HL-60 (cell line): ENCODE data around the gene TNFRSF1B.

Source experiments
- TF ChIP-seq, protein P1 (sequence below): IDR thresholded peaks from one replicate; pipeline ENCODE4 v1.5.1; 2011; ENCODE audit warnings: low read length, control low read depth, inconsistent platforms; ENCODE audit not compliant: insufficient read depth
- TF ChIP-seq, protein P2 (sequence below): IDR thresholded peaks from 2 replicates; pipeline ENCODE4 v1.6.1; 2012; ENCODE audit warnings: low read depth; ENCODE audit not compliant: insufficient replicate concordance

DNA sequence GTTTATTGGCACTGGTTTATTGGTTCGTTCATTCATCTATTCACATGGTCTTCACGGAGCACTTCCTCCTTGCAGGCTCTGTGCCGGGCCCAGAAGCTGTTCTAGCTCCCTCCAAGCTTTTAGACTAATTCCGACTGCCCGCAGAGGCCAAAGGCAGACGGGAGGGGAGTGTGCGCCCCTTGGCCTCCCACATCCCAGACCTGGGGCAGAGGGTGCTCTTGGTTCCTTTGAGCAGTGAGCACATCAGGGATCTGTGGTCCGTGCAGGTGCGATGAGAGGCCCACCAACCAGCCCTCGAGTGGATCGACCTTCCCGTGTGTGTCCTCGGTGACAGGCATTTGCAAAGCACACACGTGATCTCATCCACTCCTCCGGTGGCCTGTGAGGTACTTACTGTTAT is 38.7 kb upstream of the TNFRSF1B start:
- TF ChIP-seq, protein P1, sequence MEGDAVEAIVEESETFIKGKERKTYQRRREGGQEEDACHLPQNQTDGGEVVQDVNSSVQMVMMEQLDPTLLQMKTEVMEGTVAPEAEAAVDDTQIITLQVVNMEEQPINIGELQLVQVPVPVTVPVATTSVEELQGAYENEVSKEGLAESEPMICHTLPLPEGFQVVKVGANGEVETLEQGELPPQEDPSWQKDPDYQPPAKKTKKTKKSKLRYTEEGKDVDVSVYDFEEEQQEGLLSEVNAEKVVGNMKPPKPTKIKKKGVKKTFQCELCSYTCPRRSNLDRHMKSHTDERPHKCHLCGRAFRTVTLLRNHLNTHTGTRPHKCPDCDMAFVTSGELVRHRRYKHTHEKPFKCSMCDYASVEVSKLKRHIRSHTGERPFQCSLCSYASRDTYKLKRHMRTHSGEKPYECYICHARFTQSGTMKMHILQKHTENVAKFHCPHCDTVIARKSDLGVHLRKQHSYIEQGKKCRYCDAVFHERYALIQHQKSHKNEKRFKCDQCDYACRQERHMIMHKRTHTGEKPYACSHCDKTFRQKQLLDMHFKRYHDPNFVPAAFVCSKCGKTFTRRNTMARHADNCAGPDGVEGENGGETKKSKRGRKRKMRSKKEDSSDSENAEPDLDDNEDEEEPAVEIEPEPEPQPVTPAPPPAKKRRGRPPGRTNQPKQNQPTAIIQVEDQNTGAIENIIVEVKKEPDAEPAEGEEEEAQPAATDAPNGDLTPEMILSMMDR, result no peak
- TF ChIP-seq, protein P2, sequence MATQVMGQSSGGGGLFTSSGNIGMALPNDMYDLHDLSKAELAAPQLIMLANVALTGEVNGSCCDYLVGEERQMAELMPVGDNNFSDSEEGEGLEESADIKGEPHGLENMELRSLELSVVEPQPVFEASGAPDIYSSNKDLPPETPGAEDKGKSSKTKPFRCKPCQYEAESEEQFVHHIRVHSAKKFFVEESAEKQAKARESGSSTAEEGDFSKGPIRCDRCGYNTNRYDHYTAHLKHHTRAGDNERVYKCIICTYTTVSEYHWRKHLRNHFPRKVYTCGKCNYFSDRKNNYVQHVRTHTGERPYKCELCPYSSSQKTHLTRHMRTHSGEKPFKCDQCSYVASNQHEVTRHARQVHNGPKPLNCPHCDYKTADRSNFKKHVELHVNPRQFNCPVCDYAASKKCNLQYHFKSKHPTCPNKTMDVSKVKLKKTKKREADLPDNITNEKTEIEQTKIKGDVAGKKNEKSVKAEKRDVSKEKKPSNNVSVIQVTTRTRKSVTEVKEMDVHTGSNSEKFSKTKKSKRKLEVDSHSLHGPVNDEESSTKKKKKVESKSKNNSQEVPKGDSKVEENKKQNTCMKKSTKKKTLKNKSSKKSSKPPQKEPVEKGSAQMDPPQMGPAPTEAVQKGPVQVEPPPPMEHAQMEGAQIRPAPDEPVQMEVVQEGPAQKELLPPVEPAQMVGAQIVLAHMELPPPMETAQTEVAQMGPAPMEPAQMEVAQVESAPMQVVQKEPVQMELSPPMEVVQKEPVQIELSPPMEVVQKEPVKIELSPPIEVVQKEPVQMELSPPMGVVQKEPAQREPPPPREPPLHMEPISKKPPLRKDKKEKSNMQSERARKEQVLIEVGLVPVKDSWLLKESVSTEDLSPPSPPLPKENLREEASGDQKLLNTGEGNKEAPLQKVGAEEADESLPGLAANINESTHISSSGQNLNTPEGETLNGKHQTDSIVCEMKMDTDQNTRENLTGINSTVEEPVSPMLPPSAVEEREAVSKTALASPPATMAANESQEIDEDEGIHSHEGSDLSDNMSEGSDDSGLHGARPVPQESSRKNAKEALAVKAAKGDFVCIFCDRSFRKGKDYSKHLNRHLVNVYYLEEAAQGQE, result no peak
